ENCODE measurements around the gene BEND5.
A peak's percentile ranks its signal among the peaks of the same experiment; 100 is the strongest.

Gene BEND5

GRCh38 chr1:48785869-48786268 lies 9.2 kb upstream of the BEND5 start:
- no peak for DNase-seq (ENCODE audit: low read depth)
- no peak for TF ChIP-seq CTCF (conservative IDR thresholded peaks at IDR 0.05; ENCODE audit: low read depth, low read length)
- no peak overlapping the region for H3K4me3 ChIP-seq (ENCODE audit: low read length)

GRCh38 chr1:48784301-48784700 lies 7.6 kb upstream of the BEND5 start:
- no peak for TF ChIP-seq CTCF (conservative IDR thresholded peaks at IDR 0.05; ENCODE audit: low read depth, low read length)
- no peak for DNase-seq (ENCODE audit: low read depth)
- no peak overlapping the region for H3K4me3 ChIP-seq (ENCODE audit: low read length)

- no peak for DNase-seq (ENCODE audit: low read depth)
- peak overlapping the region; percentile 73 for H3K4me3 ChIP-seq (ENCODE audit: low read length)
- TF ChIP-seq CTCF (conservative IDR thresholded peaks at IDR 0.05; ENCODE audit: low read depth, low read length) = no peak
Observed at GRCh38 chr1:48777219-48777895, 666 bp upstream of the BEND5 start.

- H3K4me3 ChIP-seq (ENCODE audit: low read length) = peak overlapping the region; percentile 73
- no peak for TF ChIP-seq CTCF (conservative IDR thresholded peaks at IDR 0.05; ENCODE audit: low read depth, low read length)
- no peak for DNase-seq (ENCODE audit: low read depth)
Observed at GRCh38 chr1:48775831-48776392, 779 bp downstream of the BEND5 start.

- DNase-seq (ENCODE audit: low read depth) = no peak
- no peak overlapping the region for H3K4me3 ChIP-seq (ENCODE audit: low read length)
- no peak for TF ChIP-seq CTCF (conservative IDR thresholded peaks at IDR 0.05; ENCODE audit: low read depth, low read length)
Observed at GRCh38 chr1:48773133-48773532, 3.6 kb downstream of the BEND5 start.

GRCh38 chr1:48772211-48772610 lies 4.5 kb downstream of the BEND5 start:
- no peak for TF ChIP-seq CTCF (conservative IDR thresholded peaks at IDR 0.05; ENCODE audit: low read depth, low read length)
- H3K4me3 ChIP-seq (ENCODE audit: low read length) = no peak overlapping the region
- no peak for DNase-seq (ENCODE audit: low read depth)

- no peak for DNase-seq (ENCODE audit: low read depth)
- H3K4me3 ChIP-seq (ENCODE audit: low read length) = no peak overlapping the region
- no peak for TF ChIP-seq CTCF (conservative IDR thresholded peaks at IDR 0.05; ENCODE audit: low read depth, low read length)
Observed at GRCh38 chr1:48771561-48771960, 5.1 kb downstream of the BEND5 start.

Measured in retinal pigment epithelial cell (primary cell).